SU-DHL-6 (cell line): ENCODE measurements around the gene DLG2.

ENCODE experiments used
- CTCF ChIP-seq: fragments of 200-600 bp; sonication (generic); IDR thresholded peaks from one replicate; pipeline ENCODE4 v1.5.1; 2017; ENCODE audit warnings: antibody characterized with exemption, mild to moderate bottlenecking, low read length, moderate library complexity; ENCODE audit not compliant: insufficient read depth, poor library complexity, severe bottlenecking
- EZH2phosphoT487 ChIP-seq: fragments of 200-600 bp; sonication (generic), shearing (Covaris generic); conservative IDR thresholded peaks from 2 replicates; pipeline ENCODE4 v1.6.1; 2018; ENCODE audit warnings: mild to moderate bottlenecking, antibody characterized with exemption, low read length, moderate library complexity, mixed read lengths

GRCh38 chr11:83779876-83780275, 1847.3 kb downstream of the DLG2 start:
- TF ChIP-seq CTCF (no peak), EZH2phosphoT487 (no peak)
